BE2C (cell line): ENCODE data around the gene CD72.

Experiments used
- DNase-seq: peaks from one replicate; pipeline ENCODE4 v3.0.0-alpha.2; 2020
- H3K27me3 ChIP-seq: fragments of 250-450 bp; sonication (Bioruptor Pico); 2 replicates; pipeline ENCODE4 v1.5.1; 2020; ENCODE audit warnings: mild to moderate bottlenecking
- H3K36me3 ChIP-seq: fragments of 250-450 bp; sonication (Bioruptor Pico); 2 replicates; pipeline ENCODE4 v1.5.1; 2020; ENCODE audit warnings: mild to moderate bottlenecking
- H3K4me1 ChIP-seq: fragments of 250-450 bp; sonication (Bioruptor Pico); 2 replicates; pipeline ENCODE4 v1.5.1; 2020
- H3K4me3 ChIP-seq: 2 replicates; pipeline ENCODE4 v1.5.1; 2011; ENCODE audit warnings: low read depth, low read length
- H3K9me3 ChIP-seq: fragments of 250-450 bp; sonication (Bioruptor Pico); 2 replicates; pipeline ENCODE4 v1.5.1; 2020
- TF ChIP-seq, protein P1 (sequence below): IDR thresholded peaks from 2 replicates; pipeline ENCODE4 v1.5.1; 2012; ENCODE audit warnings: mild to moderate bottlenecking, low read depth, low read length

CD72 gene

GRCh38 chr9:35566417-35566816 is 51.8 kb downstream of the CD72 start:
- no peaks in the 10 kb centered on the region for H3K9me3 ChIP-seq
- H3K4me3 ChIP-seq, result no peak overlapping the region
- TF ChIP-seq, protein P1, sequence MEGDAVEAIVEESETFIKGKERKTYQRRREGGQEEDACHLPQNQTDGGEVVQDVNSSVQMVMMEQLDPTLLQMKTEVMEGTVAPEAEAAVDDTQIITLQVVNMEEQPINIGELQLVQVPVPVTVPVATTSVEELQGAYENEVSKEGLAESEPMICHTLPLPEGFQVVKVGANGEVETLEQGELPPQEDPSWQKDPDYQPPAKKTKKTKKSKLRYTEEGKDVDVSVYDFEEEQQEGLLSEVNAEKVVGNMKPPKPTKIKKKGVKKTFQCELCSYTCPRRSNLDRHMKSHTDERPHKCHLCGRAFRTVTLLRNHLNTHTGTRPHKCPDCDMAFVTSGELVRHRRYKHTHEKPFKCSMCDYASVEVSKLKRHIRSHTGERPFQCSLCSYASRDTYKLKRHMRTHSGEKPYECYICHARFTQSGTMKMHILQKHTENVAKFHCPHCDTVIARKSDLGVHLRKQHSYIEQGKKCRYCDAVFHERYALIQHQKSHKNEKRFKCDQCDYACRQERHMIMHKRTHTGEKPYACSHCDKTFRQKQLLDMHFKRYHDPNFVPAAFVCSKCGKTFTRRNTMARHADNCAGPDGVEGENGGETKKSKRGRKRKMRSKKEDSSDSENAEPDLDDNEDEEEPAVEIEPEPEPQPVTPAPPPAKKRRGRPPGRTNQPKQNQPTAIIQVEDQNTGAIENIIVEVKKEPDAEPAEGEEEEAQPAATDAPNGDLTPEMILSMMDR, result no peak; the same call in 1 of the 2 replicates
- no peaks in the 10 kb centered on the region for H3K27me3 ChIP-seq
- no peaks in the 10 kb centered on the region for H3K4me1 ChIP-seq
- H3K36me3 ChIP-seq, result no peaks in the 10 kb centered on the region
- DNase-seq, result no peak

- Histone ChIP-seq H3K4me1 (no peaks in the 10 kb centered on the region), H3K4me3 (no peak overlapping the region), H3K9me3 (no peaks in the 10 kb centered on the region), H3K27me3 (no peaks in the 10 kb centered on the region), H3K36me3 (no peaks in the 10 kb centered on the region)
- TF ChIP-seq, protein P1, result no peak
- DNase-seq, result no peak
Measured at GRCh38 chr9:35564658-35565061, 53.6 kb downstream of the CD72 start.

DNA sequence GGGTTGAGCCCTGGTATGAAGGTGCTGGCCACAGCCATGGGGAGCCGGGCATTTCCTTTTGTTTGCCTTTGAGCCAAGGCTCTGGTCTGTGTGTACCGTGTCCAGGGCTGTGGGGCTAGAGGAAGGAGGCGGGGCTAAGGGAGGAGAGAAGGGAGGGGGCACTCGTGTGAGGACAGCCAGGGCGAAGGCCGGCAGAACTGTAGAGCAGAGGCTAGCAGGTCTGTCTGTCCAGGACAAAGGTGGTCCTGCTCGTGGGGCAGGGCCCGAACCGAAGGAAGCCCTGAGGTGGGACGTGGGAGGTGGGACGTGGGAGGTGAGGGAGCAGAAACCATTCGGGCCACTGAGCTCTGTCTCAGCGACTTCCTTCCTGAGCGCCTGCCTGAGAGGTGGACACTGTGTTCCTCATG is 54.4 kb downstream of the CD72 start:
- Histone ChIP-seq H3K4me1 (no peaks in the 10 kb centered on the region), H3K4me3 (no peak overlapping the region), H3K36me3 (no peaks in the 10 kb centered on the region), H3K9me3 (no peaks in the 10 kb centered on the region), H3K27me3 (no peaks in the 10 kb centered on the region)
- DNase-seq, result no peak
- TF ChIP-seq, protein P1, result no peak

DNA sequence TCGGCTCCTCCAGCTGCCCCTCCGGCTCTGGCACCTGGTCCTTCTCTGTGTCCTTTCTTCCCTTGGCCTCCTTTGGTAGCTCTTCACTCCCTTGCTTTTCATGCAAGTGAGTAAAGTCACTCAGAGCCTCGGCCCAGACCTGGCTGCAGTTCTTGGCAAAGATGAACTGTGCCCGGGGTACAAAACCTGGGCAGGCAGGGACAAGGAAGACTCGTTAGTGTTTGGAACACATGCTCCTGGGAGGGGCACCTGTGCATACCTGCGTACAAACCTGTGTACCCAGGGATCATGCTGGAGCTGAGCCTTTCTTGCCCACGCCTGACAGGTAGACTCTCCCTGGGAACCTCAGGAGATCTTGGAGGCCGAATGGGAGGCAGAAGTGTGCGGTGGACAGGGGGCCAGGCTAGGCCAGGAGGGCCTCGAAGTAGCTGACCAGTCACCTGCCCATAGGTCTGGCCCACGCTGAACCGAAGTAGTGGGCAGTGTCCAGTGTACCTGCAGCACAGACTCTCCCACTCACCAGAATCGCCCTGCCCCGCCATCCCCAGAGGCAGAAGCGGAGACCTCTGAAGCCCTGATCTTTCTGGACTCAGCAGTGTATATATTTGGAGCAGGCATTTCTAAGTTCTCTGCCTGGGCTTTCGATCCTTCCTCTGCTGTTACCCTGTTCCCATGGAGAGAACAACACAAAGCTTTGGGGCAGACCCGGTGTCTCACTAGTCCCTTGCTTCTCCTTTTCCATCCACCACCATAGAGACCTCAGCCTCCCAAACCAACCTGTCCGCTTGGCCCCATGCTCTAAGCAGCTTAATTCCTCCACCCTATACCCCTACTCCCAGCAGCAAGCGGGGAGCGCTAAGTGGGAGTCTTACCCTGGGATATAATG is 55.1 kb downstream of the CD72 start:
- Histone ChIP-seq H3K4me3 (no peak overlapping the region), H3K36me3 (peaks cover 1% of the 10 kb centered on the region; the same call in 1 of the 2 replicates), H3K4me1 (no peaks in the 10 kb centered on the region), H3K9me3 (no peaks in the 10 kb centered on the region), H3K27me3 (no peaks in the 10 kb centered on the region)
- TF ChIP-seq, protein P1, result no peak
- no peak for DNase-seq

DNA sequence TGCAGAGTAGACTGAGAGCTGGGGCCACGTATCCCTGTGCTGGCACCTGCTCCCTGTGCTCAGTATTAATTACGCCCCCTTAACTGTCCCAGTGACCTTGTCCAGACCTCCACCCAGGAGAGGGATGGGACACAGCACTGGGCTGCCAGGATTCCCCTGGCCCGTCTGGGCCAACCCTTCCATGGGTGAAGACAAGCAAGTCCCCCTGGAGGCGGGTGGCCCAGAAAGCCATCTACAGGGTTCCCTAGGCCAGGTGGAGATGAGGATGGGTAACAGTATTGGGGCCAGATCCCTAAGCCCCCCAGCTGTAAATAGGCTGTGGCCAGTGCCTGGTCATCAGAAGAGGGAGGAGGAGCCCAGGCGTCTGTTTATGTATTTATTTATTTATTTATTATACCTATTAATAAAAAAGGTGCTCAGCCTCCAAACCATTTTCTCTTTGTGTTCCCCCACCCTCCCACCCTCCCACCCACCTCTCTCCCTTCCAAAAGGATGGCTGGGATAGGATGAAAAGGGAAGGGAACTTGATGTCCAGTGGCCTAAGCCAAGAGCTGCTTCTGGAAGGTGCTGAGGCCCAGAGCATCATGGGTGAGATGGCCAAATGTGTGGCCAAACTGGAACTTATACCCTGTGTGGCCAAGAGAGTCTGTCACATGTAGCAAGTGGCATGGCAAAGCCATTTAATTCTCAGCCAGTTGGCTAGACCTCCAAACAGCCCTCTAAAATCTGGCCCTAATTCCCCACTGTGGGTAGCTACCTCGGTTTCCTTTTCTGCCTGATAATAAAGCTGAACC is 56.5 kb downstream of the CD72 start:
- peaks cover 2% of the 10 kb centered on the region; the same call in 1 of the 2 replicates for H3K36me3 ChIP-seq
- TF ChIP-seq, protein P1, result no peak
- H3K27me3 ChIP-seq, result no peaks in the 10 kb centered on the region
- no peaks in the 10 kb centered on the region for H3K9me3 ChIP-seq
- no peak overlapping the region for H3K4me3 ChIP-seq
- no peaks in the 10 kb centered on the region for H3K4me1 ChIP-seq
- no peak for DNase-seq
